ENCODE results near the gene USH2A.

GRCh38 chr1:216285052-216285451 is 138.2 kb downstream of the USH2A start:
- TF ChIP-seq POLR2A (IDR thresholded peaks at IDR 0.05) (no peak), CTCF (IDR thresholded peaks at IDR 0.05) (no peak)
